ENCODE results near the gene PTGIS. TPM values are rescaled to one million over a fixed set of nuclear protein-coding genes. Genes with fewer than 3 reads are reported as not detected.
A peak's percentile ranks its signal among the peaks of the same experiment; 100 is the strongest.

The PTGIS gene
- total RNA-seq, 1 donor from 2014 or later = 7.1 TPM

- DNase-seq (ENCODE audit: low read depth) = no peak
Measured at GRCh38 chr20:49529470-49529869, 38.5 kb downstream of the PTGIS start.

GRCh38 chr20:49526568-49526967, 41.4 kb downstream of the PTGIS start:
- DNase-seq (ENCODE audit: low read depth) = no peak

GRCh38 chr20:49526056-49526455, 41.9 kb downstream of the PTGIS start:
- DNase-seq (ENCODE audit: low read depth) = no peak

GRCh38 chr20:49523767-49524360, 44.1 kb downstream of the PTGIS start:
- DNase-seq (ENCODE audit: low read depth) = no peak

GRCh38 chr20:49521356-49521755, 46.6 kb downstream of the PTGIS start:
- DNase-seq (ENCODE audit: low read depth) = no peak

- DNase-seq (ENCODE audit: low read depth) = no peak
Measured at GRCh38 chr20:49519777-49520359, 48.1 kb downstream of the PTGIS start.

GRCh38 chr20:49519212-49519712, 48.7 kb downstream of the PTGIS start:
- DNase-seq (ENCODE audit: low read depth) = no peak

- DNase-seq (ENCODE audit: low read depth) = no peak
Measured at GRCh38 chr20:49518576-49518975, 49.4 kb downstream of the PTGIS start.

- DNase-seq (ENCODE audit: low read depth) = no peak
Measured at GRCh38 chr20:49517805-49518100, 50.2 kb downstream of the PTGIS start.

- no peak for DNase-seq (ENCODE audit: low read depth)
Measured at GRCh38 chr20:49516916-49517804, 50.8 kb downstream of the PTGIS start.

- no peak for DNase-seq (ENCODE audit: low read depth)
Measured at GRCh38 chr20:49515586-49515985, 52.4 kb downstream of the PTGIS start.

- no peak for DNase-seq (ENCODE audit: low read depth)
Measured at GRCh38 chr20:49513517-49513916, 54.4 kb downstream of the PTGIS start.

GRCh38 chr20:49513009-49513408, 54.9 kb downstream of the PTGIS start:
- DNase-seq (ENCODE audit: low read depth) = no peak

GRCh38 chr20:49511788-49512525, 56.0 kb downstream of the PTGIS start:
- no peak for DNase-seq (ENCODE audit: low read depth)

- no peak for DNase-seq (ENCODE audit: low read depth)
Measured at GRCh38 chr20:49510562-49511122, 57.3 kb downstream of the PTGIS start.

GRCh38 chr20:49508435-49509199, 59.3 kb downstream of the PTGIS start:
- peak; percentile 50 for DNase-seq (ENCODE audit: low read depth)

- no peak for DNase-seq (ENCODE audit: low read depth)
Measured at GRCh38 chr20:49507741-49508434, 60.0 kb downstream of the PTGIS start.

GRCh38 chr20:49505518-49505917, 62.4 kb downstream of the PTGIS start:
- peak; percentile 63 for DNase-seq (ENCODE audit: low read depth)

- DNase-seq (ENCODE audit: low read depth) = no peak
Measured at GRCh38 chr20:49503176-49503575, 64.8 kb downstream of the PTGIS start.

- DNase-seq (ENCODE audit: low read depth) = no peak
Measured at GRCh38 chr20:49501917-49502316, 66.0 kb downstream of the PTGIS start.

- no peak for DNase-seq (ENCODE audit: low read depth)
Measured at GRCh38 chr20:49497398-49497669, 70.6 kb downstream of the PTGIS start.

All from renal cortical epithelial cell (primary cell).